Left lung (tissue), 10 donors: Measurements from ENCODE around the gene TACC2. TPM values are rescaled to one million over a fixed set of nuclear protein-coding genes. Genes with fewer than 3 reads are reported as not detected.

ENCODE experiments used
- ATAC-seq: fragments of 200-7000 bp; cut with Tn5 transposase; one replicate; pipeline ENCODE4 v1.9.1; 2020; ENCODE audit warnings: moderate library complexity
- DNase-seq, 4 donors: peaks; one replicate each; pipeline ENCODE4 v3.0.0-alpha.2; 2013 to 2020
- H3K27ac ChIP-seq, 2 donors: fragments of 200-600 bp; sonication (generic) in 1 of 2; one replicate each; pipeline versions ENCODE4 v1.5.0 to v1.8.0; 2020 to 2021
- H3K27me3 ChIP-seq, 2 donors: fragments of 200-600 bp; sonication (generic) in 1 of 2; one replicate each; pipeline versions ENCODE4 v1.5.0 to v1.8.0; 2020 to 2021
- H3K36me3 ChIP-seq, 2 donors: fragments of 200-600 bp; sonication (generic) in 1 of 2; one replicate each; pipeline versions ENCODE4 v1.5.0 to v1.8.0; 2020 to 2021
- H3K4me1 ChIP-seq, 2 donors: fragments of 200-600 bp; one replicate each; pipeline ENCODE4 v1.8.0; 2021
- H3K4me3 ChIP-seq, 2 donors: fragments of 200-600 bp; sonication (generic) in 1 of 2; one replicate each; pipeline versions ENCODE4 v1.5.0 to v1.8.0; 2020 to 2021; ENCODE audit warnings: mild to moderate bottlenecking in 1 of 2
- H3K9me3 ChIP-seq, 2 donors: fragments of 200-600 bp; sonication (generic) in 1 of 2; one replicate each; pipeline versions ENCODE4 v1.5.0 to v1.8.0; 2020 to 2021
- CTCF ChIP-seq, 2 donors: fragments of 200-600 bp; sonication (generic) in 1 of 2; IDR thresholded peaks; one replicate each; pipeline versions ENCODE4 v1.5.0 to v1.8.0; 2021; ENCODE audit warnings: antibody characterized with exemption in 2 of 2
- intact Hi-C, 2 donors: fragments of 100-400 bp; cut with DNase I; formaldehyde crosslinking; loops; one replicate each; pipeline versions ENCODE4 v1.11.2 to v1.14.2; 2022
- polyA plus RNA-seq, 6 donors: library from polyadenylated mRNA; unstranded; fragments of 120-200 nt; gene quantifications; one replicate each; pipeline ENCODE4 v1.2.1, GENCODE V29; 2013; ENCODE audit not compliant: insufficient read length in 6 of 6
- total RNA-seq, 2 donors: library from RNA; stranded (reverse); fragmentation: NEBNext Ultra II Directional; extraction: Animal tissue kit (Norgen Biotek cat#: 25700); gene quantifications; one replicate each; pipeline ENCODE4 v1.2.1, GENCODE V29; 2021
- donor health status: DM: no; HTN: yes; CAD: no.
- donor health status: DM: no; HTN: no; CAD: no.

Gene TACC2
- total and polyA plus RNA-seq, 8 donors = 21.0 to 193 (median 23.9) TPM

GRCh38 chr10:122271076-122271475 lies 282.1 kb downstream of the TACC2 start, which contains the start of gene BTBD16:
TSS of gene BTBD16 (plus strand) at chr10:122271296. CDS start at chr10:122275082, 3,786 bp downstream.
- H3K9me3 ChIP-seq = no peaks in the 10 kb centered on the region
- intact Hi-C loops = no loop called here
- no peak within 1 kb of the TSS for H3K4me3 ChIP-seq
- no peak for TF ChIP-seq CTCF (IDR thresholded peaks at IDR 0.05)
- H3K36me3 ChIP-seq = peaks cover 0 to 18% of the 10 kb centered on the region in 2 donors
- ATAC-seq = no peak
- no peaks in the 10 kb centered on the region for H3K27me3 ChIP-seq
- H3K27ac ChIP-seq = no peak within 1 kb of the TSS
- DNase-seq = no peak
- peaks cover 0 to 5% of the 10 kb centered on the region in 2 donors for H3K4me1 ChIP-seq

- Histone ChIP-seq H3K36me3 (peaks cover 0 to 7% of the 10 kb centered on the region in 2 donors), H3K4me1 (no peaks in the 10 kb centered on the region), H3K27ac (no peak overlapping the region), H3K4me3 (no peak overlapping the region), H3K27me3 (no peaks in the 10 kb centered on the region), H3K9me3 (no peaks in the 10 kb centered on the region)
- ATAC-seq = no peak
- intact Hi-C loops = no loop called here
- TF ChIP-seq CTCF (IDR thresholded peaks at IDR 0.05) = no peak
- DNase-seq = no peak
Observed at GRCh38 chr10:122273966-122274545, 285.1 kb downstream of the TACC2 start.

GRCh38 chr10:122276611-122277208 lies 287.7 kb downstream of the TACC2 start:
- H3K9me3 ChIP-seq = no peaks in the 10 kb centered on the region
- peaks cover 0 to 6% of the 10 kb centered on the region in 2 donors for H3K27me3 ChIP-seq
- H3K4me1 ChIP-seq = no peaks in the 10 kb centered on the region
- H3K27ac ChIP-seq = no peak overlapping the region
- H3K4me3 ChIP-seq = no peak overlapping the region
- no peaks in the 10 kb centered on the region for H3K36me3 ChIP-seq
- DNase-seq (peak in 1 of 4 donors; percentile 24), ATAC-seq (no peak)
- intact Hi-C loops = no loop called here
- no peak for TF ChIP-seq CTCF (IDR thresholded peaks at IDR 0.05)

GRCh38 chr10:122277526-122278136 lies 288.7 kb downstream of the TACC2 start:
- no peaks in the 10 kb centered on the region for H3K9me3 ChIP-seq
- H3K36me3 ChIP-seq = no peaks in the 10 kb centered on the region
- H3K27me3 ChIP-seq = peaks cover 0 to 6% of the 10 kb centered on the region in 2 donors
- no peak for ATAC-seq
- DNase-seq = no peak
- H3K4me1 ChIP-seq = no peaks in the 10 kb centered on the region
- H3K4me3 ChIP-seq = no peak overlapping the region
- intact Hi-C loops = no loop called here
- H3K27ac ChIP-seq = no peak overlapping the region
- no peak for TF ChIP-seq CTCF (IDR thresholded peaks at IDR 0.05)

GRCh38 chr10:122279725-122280141 lies 290.8 kb downstream of the TACC2 start:
- intact Hi-C loops = no loop called here
- DNase-seq (peak in 2 of 4 donors; percentile 22 to 25), ATAC-seq (peak; percentile 51)
- no peaks in the 10 kb centered on the region for H3K9me3 ChIP-seq
- H3K27ac ChIP-seq = no peak overlapping the region
- peaks cover 0 to 6% of the 10 kb centered on the region in 2 donors for H3K27me3 ChIP-seq
- peak in 1 of 2 donors; percentile 18 for TF ChIP-seq CTCF (IDR thresholded peaks at IDR 0.05)
- no peaks in the 10 kb centered on the region for H3K4me1 ChIP-seq
- H3K4me3 ChIP-seq = no peak overlapping the region
- H3K36me3 ChIP-seq = no peaks in the 10 kb centered on the region
